GM21360 (cell line): ENCODE results near the gene PROK2.

Source experiments
- ATAC-seq: cut with Tn5 transposase; IDR thresholded peaks from one replicate; pipeline ENCODE4 v1.9.1; 2021; ENCODE audit warnings: mild to moderate bottlenecking, moderate library complexity; ENCODE audit not compliant: unreplicated experiment

The PROK2 gene, protein sequence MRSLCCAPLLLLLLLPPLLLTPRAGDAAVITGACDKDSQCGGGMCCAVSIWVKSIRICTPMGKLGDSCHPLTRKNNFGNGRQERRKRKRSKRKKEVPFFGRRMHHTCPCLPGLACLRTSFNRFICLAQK

DNA sequence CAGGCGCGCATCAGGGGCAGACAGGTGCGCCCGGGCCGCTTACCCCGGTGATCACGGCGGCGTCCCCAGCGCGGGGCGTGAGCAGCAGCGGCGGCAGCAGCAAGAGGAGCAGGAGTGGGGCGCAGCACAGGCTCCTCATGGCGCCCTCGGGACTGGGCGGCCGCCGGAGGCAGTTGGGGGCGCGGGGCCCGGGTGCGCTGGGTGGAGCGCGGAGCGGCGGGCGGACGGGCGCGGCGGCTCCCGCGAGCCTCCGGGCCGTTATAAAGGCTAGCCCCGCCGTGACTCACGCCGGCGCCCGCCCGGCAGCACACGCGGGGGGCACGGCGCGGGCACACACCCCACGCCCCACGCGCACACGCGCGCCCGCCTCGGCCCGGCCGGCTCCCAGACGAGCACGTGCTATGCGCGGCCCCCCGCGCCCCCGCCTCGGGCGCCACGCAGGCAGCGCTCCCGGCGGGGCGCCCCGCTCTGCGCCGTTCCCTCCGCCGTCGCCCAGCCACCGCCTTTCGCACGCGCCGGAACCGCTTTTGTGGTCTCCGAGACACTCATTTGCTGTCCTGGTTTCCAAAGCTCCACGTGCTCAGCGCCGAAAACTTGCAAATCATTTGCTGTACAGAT, at the start of gene PROK2:
Gene PROK2 (minus strand): TSS at position 235 of the 618 bp plus-strand sequence. CDS start 96 bp downstream, at position 139.
- no peak for ATAC-seq

- no peak for ATAC-seq
Observed at GRCh38 chr3:71831599-71831998, 46.7 kb upstream of the PROK2 start.

DNA sequence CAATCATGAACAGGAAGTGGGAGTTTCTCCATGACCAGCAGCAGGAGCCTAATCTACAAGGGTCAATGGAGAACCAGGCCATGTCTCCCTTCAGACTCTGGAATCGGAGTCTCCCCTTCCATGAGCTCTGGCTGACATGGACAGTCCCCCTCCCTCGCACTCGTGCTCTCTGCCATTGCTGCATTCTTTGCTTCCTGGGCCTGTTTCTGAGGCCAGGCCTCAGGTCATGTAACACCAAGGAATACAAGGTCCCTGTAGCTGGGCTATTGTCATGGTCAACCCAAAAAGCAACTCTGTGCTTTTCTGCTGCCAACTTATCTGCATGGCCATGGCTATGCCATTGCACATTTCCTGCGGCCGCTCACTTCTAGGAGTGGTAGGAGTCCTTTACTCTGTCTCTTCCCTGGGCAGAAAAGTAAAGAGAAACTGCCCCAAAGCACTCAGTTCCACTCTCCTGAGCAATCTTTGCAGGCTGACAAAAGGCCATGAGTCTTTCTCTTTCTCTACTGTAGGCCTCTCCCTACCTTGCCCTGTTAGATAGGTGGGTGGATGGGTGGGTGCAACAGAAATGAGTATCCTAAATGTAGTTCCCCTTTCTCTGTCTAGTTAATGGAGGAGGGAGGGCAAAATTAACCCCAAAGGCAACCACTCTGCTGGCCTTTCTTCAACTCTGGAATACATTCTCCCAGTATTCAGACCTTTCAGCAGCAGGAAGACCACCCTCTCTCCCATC, 40.8 kb upstream of the PROK2 start:
- no peak for ATAC-seq

GRCh38 chr3:71821116-71821515, 36.2 kb upstream of the PROK2 start:
- no peak for ATAC-seq

DNA sequence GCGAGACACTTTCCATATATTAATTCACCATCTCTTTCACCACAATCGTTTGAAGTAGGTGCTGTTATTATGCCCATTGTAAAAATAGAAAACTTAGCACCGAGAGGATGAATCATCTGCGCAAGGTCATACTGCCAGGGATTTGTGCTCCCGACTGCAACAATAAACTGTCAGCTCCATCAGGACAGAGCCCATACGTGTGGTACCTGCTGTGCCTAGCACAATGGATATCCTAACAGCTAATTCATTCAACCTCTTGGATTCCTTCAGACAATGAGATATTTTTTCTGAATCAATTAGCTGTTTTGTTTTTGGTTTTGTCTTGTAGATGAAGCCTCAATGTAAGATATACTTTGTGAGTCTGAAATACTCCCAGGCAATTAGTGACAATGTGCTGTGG, 32.3 kb upstream of the PROK2 start:
- no peak for ATAC-seq

DNA sequence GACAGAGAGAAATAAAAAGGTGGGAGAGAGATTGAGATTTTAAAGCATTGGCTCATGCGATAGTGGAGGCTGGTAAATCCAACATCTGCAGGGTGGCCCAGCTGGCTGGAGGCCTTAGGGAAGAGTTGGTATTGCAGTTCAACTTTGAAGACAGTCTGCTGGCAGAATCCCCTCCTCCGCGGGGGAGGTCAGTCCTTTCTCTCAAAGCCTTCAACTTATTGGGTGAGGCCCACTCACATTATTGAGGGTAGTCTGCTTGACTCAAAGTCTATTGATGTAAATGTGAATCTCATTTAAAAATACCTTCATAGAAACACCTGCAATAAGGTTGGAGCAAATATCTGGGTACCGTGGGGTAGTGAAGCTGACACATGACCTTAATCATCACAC, 31.8 kb upstream of the PROK2 start:
- ATAC-seq, result no peak

DNA sequence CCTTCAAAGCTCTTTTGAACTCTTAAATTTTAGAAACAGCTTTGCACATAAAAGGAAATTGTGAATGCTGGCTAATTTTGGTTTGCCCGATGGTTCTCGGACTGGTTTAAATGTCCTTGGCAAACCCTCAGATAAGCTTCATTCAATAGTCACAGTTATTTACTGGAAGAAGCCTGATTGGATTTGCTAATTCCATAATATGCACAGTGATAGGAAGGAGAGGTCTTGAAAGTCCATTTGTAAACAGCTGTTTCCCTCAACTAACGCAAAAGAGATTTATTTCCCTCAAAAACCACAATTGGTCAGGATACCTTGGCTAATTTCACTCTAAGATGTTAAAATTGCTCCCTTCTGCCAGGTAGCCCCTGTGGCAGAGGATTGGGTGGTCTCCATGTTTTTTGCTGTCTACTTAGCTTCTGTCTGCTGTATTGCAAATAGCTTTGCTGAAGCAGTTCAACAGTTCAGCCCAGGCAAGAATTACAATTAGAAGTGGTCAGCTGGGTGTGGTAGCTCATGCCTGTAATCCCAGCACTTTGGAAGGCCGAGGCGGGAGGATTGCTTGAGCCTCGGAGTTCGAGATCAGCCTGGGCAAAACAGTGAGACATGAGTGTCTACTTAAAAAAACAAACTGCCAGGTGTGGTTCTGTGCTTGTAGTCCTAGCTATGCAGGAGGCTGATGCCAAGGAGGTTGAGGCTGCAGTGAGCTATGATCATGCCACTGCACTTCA, 30.6 kb upstream of the PROK2 start:
- no peak for ATAC-seq

DNA sequence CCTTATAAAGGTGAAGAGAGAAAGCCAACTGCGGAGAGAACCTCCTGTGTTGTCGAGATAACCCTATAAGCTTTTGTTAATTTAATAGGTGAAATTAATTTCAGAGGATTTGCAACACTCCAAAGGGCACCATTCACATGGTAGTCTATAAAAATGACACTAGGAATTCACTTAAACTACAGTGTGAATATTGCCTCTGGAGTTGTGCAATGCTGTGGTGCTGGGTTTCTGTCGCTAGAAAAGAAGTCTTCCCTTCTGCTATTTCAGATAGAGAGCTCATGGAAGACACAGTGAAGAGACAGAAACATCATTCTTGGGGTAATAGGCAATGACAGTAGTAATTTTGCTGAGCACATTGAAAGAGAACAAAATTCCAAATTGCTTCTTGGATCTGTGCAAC, 28.8 kb upstream of the PROK2 start:
- no peak for ATAC-seq

DNA sequence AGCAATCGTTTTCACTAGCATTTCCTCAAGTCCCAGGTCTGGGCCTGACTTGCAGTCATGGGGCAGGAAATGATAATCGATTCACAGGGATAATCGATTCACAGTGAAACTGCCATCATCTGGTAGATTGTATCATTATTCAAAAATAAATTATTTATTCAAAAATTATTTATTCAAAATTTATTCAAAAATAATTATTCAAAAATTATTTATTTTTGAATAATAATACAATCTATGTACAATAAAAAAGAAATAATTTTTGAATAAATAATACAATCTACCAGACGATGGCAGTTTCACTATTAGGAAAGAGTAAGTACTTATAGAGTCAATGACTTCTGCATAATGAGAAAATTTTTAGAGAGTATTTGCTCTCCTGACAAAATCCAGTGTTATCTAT, 28.1 kb upstream of the PROK2 start:
- ATAC-seq, result no peak

GRCh38 chr3:71810056-71810455, 25.1 kb upstream of the PROK2 start:
- ATAC-seq, result no peak

DNA sequence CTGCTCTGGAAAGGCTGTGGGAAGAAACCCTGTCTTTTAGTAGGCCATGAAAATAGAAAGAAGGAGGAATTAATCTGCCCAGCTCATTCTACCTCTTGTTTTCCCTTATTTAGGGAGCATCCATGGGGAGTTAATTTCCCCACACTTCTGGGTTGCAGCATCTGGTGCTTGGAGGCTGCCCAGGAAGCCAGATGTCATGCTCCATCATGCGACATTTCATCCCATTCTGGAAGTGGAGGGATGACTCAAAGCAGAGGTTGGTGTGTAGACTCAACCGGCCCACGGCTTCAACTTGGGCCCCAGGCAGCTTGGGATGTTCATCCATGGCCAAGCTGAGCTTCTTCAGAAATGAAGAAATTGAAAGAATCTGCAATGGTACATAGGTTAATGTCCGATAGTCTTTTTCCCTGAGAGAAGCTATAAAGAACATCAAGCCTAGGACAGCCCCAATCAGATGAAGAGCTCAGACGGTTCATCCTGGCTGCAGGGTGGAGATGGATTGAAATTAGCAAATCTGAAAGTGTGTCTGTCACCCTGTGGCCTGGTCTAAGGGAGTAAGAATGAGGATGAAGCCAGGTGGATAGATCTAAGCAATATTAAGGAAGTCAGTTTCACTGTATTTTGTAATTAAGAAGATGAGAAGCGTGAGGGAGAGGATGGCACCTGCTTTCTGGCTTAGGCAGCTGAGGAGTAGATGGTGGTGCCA, 24.5 kb upstream of the PROK2 start:
- no peak for ATAC-seq

GRCh38 chr3:71806736-71807135, 21.8 kb upstream of the PROK2 start:
- ATAC-seq, result no peak

DNA sequence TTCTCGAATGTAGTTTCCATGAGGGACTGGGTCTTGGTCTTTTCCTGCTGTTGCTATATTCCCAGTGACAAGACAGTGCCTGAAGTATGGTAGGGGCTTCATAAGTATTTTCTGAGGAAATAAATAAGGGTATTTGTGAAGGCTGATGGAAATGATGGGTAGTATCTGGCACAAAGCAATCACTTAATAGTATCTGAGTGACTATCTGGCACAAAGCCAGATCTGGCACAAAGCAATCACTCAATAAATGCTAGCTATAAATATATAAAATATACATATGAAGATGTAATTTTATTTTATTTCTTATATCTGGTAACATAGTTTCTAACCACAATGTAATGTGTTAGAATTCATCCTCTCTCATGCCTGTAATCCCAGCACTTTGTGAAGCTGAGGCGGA, 20.7 kb upstream of the PROK2 start:
- ATAC-seq, result no peak

DNA sequence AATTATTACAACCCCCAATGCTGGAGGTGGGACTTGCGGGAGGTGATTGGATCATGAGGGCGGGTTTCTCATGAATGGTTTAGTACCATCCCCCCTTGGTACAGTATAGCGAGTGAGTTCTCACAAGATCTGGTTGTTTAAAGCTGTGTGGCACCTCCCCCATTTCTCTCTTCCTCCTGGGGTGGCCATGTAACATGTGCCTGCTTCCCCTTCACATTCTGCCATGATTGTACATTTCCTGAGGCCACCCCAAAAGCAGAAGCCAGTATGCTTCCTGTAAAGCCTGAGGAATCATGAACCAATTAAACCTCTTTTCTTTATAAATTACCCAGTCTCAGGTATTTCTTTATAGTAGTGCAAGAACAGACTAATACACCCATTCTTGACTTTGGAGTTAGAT, 20.3 kb upstream of the PROK2 start:
- no peak for ATAC-seq

DNA sequence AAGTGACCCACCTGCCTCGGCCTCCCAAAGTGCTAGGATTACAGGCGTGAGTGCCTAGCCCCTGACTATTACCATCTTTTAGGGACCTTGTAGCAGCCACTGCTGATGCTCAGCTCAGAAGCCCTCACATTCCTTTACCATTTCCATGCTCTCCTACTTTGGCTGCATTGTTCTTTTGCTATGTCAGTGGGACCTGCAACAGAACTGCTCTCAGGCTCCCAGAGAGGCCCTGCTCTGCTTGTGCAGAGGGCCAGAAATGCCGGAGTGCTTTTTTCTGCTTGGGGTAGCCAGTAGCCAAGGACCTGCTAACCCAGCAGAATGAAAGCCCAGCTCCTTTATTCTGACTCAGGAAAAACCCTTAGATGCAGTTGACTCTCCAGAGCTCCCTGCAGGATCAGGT, 18.3 kb upstream of the PROK2 start:
- no peak for ATAC-seq

DNA sequence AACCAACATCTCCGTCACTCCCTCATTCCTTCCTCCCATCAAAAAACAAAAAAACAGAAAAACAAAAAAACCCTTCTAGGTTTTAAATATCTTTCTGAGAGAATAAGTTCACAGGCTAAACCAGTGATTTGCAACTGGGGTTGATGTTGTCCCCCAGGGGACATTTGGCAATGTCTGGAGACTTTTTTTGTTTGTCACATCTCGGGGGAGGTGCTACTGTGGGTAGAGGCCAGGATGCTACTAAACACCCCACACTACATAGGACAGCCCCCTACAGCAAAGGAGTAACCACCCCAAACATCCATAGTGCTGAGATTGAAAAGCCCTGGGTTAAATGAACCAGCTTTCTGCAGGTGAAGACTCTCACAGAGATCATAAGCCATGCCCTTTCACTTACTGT, 17.0 kb upstream of the PROK2 start:
- no peak for ATAC-seq

GRCh38 chr3:71800023-71800422, 15.1 kb upstream of the PROK2 start:
- no peak for ATAC-seq

- no peak for ATAC-seq
Observed at GRCh38 chr3:71797455-71797854, 12.5 kb upstream of the PROK2 start.

DNA sequence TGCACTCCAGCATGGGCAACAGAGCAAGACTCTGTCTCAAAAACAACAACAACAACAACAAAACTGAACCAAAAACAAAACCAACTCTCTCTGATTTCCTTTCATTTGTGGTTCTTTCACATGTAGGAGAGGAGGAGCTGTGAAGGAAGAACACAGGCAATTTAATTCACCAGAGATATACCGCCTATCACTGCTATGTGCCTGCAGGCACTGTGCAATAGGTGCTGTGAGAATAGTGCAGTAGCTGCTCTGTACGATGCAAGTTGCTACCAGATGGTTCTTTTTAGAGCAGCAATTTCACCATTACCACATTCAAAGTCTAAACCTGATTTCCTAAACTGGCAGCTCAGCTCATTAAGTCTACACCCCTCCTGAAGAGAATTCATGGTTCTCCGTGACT, 11.3 kb upstream of the PROK2 start:
- ATAC-seq, result no peak

GRCh38 chr3:71791634-71792033, 6.7 kb upstream of the PROK2 start:
- no peak for ATAC-seq

DNA sequence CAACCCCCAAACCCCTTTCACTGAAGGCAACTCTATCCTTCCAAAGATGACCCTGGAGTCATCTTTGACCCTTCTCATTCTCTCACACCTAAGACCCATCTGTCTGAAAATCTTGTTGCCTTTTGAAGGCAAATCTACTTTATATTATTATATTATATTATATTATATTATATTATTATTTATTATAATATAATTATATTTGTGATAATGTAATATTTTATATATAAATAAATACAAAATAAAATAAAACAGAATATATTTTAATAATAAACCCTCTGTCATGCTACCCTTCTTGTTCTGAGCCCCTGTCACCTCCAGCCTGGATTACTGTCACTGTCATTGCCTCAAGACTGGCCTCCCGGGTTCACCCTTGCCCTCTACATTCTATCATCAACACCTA, 5.0 kb upstream of the PROK2 start:
- no peak for ATAC-seq
